ENCODE data around the gene SLC35F4. TPM values are rescaled to one million over a fixed set of nuclear protein-coding genes. Genes with fewer than 3 reads are reported as not detected.

The SLC35F4 gene
- total and polyA plus RNA-seq, 2 of the 8 experiments (the other 6 are each of a cell fraction or from before 2014, with no cell fraction given) = not detected

- Histone ChIP-seq H2BK5ac (ENCODE audit: low read depth, low read length) (no peak overlapping the region), H2BK20ac (ENCODE audit: low read length) (no peak overlapping the region)
- TF ChIP-seq KDM5A (IDR thresholded peaks at IDR 0.05; ENCODE audit: low read length) = no peak
- TF ChIP-seq BACH1 (IDR thresholded peaks at IDR 0.05; ENCODE audit: low read length) = no peak
- TF ChIP-seq, protein P1, sequence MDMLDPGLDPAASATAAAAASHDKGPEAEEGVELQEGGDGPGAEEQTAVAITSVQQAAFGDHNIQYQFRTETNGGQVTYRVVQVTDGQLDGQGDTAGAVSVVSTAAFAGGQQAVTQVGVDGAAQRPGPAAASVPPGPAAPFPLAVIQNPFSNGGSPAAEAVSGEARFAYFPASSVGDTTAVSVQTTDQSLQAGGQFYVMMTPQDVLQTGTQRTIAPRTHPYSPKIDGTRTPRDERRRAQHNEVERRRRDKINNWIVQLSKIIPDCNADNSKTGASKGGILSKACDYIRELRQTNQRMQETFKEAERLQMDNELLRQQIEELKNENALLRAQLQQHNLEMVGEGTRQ (IDR thresholded peaks at IDR 0.05; ENCODE audit: low read length) = no peak
- TF ChIP-seq CHD2 (IDR thresholded peaks at IDR 0.05; ENCODE audit: low read length) = no peak
- TF ChIP-seq RNF2 (IDR thresholded peaks at IDR 0.05; ENCODE audit: borderline replicate concordance, low read depth, low read length, missing control alignments, poor library complexity, severe bottlenecking) = no peak
- no peak for TF ChIP-seq SP1 (IDR thresholded peaks at IDR 0.05; ENCODE audit: low read depth, low read length)
- TF ChIP-seq, protein P2, sequence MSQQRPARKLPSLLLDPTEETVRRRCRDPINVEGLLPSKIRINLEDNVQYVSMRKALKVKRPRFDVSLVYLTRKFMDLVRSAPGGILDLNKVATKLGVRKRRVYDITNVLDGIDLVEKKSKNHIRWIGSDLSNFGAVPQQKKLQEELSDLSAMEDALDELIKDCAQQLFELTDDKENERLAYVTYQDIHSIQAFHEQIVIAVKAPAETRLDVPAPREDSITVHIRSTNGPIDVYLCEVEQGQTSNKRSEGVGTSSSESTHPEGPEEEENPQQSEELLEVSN (IDR thresholded peaks at IDR 0.05) = no peak
- no peak for TF ChIP-seq ZNF274 (IDR thresholded peaks at IDR 0.05; ENCODE audit: borderline replicate concordance, extremely low read depth, low read length)
- no peak for TF ChIP-seq SIRT6 (IDR thresholded peaks at IDR 0.05; ENCODE audit: low read length)
Observed at GRCh38 chr14:57746563-57746962, 119.3 kb downstream of the SLC35F4 start.

More at GRCh38 chr14:57746563-57746962, 119.3 kb downstream of the SLC35F4 start:
- no peak overlapping the region for H3K4ac ChIP-seq (replicated peaks; ENCODE audit: insufficient read length, low read depth, low read length)
- no peak overlapping the region for H2BK120ac ChIP-seq (replicated peaks; ENCODE audit: low read depth, low read length)
- no peaks in the 10 kb centered on the region for H3K4me1 ChIP-seq (replicated peaks in 1 of 4; ENCODE audit: control insufficient read depth in 3 of 4, insufficient read depth in 4 of 4, low read length in 3 of 4)
- H3K18ac ChIP-seq (ENCODE audit: extremely low read depth, low read length) = no peak overlapping the region
- no peaks in the 10 kb centered on the region for H3K79me1 ChIP-seq (ENCODE audit: low read depth, low read length)
- no peaks in the 10 kb centered on the region for H3K9me3 ChIP-seq (ENCODE audit: insufficient read depth in 2 of 2, low read depth in 1 of 2, low read length in 1 of 2)
- DNase-seq (ENCODE audit: low read depth in 1 of 2, low spot score in 2 of 2) (no peak), FAIRE-seq (no peak)
- no peaks in the 10 kb centered on the region for H3K79me2 ChIP-seq (ENCODE audit: control insufficient read depth in 1 of 2, insufficient read depth in 2 of 2, low read length in 2 of 2)
- H2AK5ac ChIP-seq (ENCODE audit: low read depth, low read length) = no peak overlapping the region
- 82% methylated on average over 1 of the region's 1 CpG; no CpG with 5 or more reads in 1 of the 2 experiments for WGBS, 2 experiments (ENCODE audit: extremely low coverage in 1 of 2, insufficient coverage in 1 of 2, insufficient read length in 1 of 2, insufficient replicate concordance in 2 of 2, low coverage in 1 of 2, low lambda C conversion rate in 2 of 2, missing lambda C conversion rate in 1 of 2)
- no peak overlapping the region for H4K91ac ChIP-seq (replicated peaks; ENCODE audit: insufficient read length, low read length)
- no peak overlapping the region for H3K23ac ChIP-seq (ENCODE audit: insufficient read length)
- no peak overlapping the region for H3K9ac ChIP-seq (replicated peaks in 1 of 4; ENCODE audit: extremely low read depth in 1 of 4, low read depth in 3 of 4, low read length in 3 of 4)
- no peak overlapping the region for H2BK12ac ChIP-seq (ENCODE audit: low read depth, low read length)
- no peak overlapping the region for H3K4me3 ChIP-seq (ENCODE audit: extremely low read depth in 1 of 4, insufficient read depth in 2 of 4, low read depth in 3 of 4, low read length in 4 of 4)
- CTCF ChIA-PET (ENCODE audit: partially characterized antibody) = no interaction called here
- no peak overlapping the region for H3K14ac ChIP-seq (ENCODE audit: insufficient read length)
- no peak overlapping the region for H4K5ac ChIP-seq (ENCODE audit: insufficient read length, low read depth, low read length)
- H3K23me2 ChIP-seq (ENCODE audit: low read depth, low read length) = peaks cover 2% of the 10 kb centered on the region; the same call in 1 of the 2 replicates
- no peak overlapping the region for H4K8ac ChIP-seq (ENCODE audit: extremely low read depth, insufficient read depth, low read length)
- no peak overlapping the region for H3K27ac ChIP-seq (ENCODE audit: low read depth, low read length)
- no peak overlapping the region for H2AFZ ChIP-seq (ENCODE audit: low read length)
- no peaks in the 10 kb centered on the region for H3K36me3 ChIP-seq (ENCODE audit: control insufficient read depth in 2 of 4, insufficient read depth in 4 of 4, low read length in 3 of 4)
- no peaks in the 10 kb centered on the region for H3K27me3 ChIP-seq (replicated peaks in 1 of 4; ENCODE audit: control insufficient read depth in 3 of 4, extremely low read depth in 1 of 4, insufficient read depth in 3 of 4, low read length in 3 of 4)
- POLR2A ChIA-PET (ENCODE audit: partially characterized antibody) = no interaction called here
- no peaks in the 10 kb centered on the region for H4K20me1 ChIP-seq (replicated peaks in 1 of 2; ENCODE audit: control insufficient read depth in 1 of 2, insufficient read depth in 2 of 2, low read length in 2 of 2)
- H3K4me2 ChIP-seq (ENCODE audit: insufficient read depth in 1 of 2, low read depth in 2 of 2, low read length in 2 of 2) = no peak overlapping the region
- no peak overlapping the region for H3K56ac ChIP-seq (replicated peaks; ENCODE audit: insufficient read length, low read depth, low read length)
- H2BK15ac ChIP-seq (ENCODE audit: low read length) = no peak overlapping the region
